Stomach (tissue), 9 donors: ENCODE results near the gene NME4. TPM values are rescaled to one million over a fixed set of nuclear protein-coding genes. Genes with fewer than 3 reads are reported as not detected.

Experiments
- DNase-seq, 2 donors: peaks; one replicate each; pipeline versions ENCODE4 v3.0.0 to v3.0.0-alpha.2; 2013 to 2019
- H3K27ac ChIP-seq, 5 donors: fragments of 200-600 bp in 4 of 5; sonication (generic) in 4 of 5; one replicate each; pipeline ENCODE4 v1.5.1; 2013 to 2019; ENCODE audit warnings: mild to moderate bottlenecking in 1 of 5, moderate library complexity in 1 of 5
- H3K27me3 ChIP-seq, 3 donors: fragments of 200-600 bp; sonication (generic); one replicate each; pipeline ENCODE4 v1.5.1; 2017 to 2019; ENCODE audit warnings: mixed run types in 1 of 3
- H3K36me3 ChIP-seq, 4 donors: fragments of 200-600 bp; sonication (generic); 1 replicate in 3 of 4; 2 replicates in 1 of 4; pipeline ENCODE4 v1.5.1; 2016 to 2019
- H3K4me1 ChIP-seq, 4 donors: fragments of 200-600 bp; sonication (generic); one replicate each; pipeline ENCODE4 v1.5.1; 2016 to 2019
- H3K4me3 ChIP-seq, 4 donors: fragments of 200-600 bp; sonication (generic) in 3 of 4; one replicate each; pipeline ENCODE4 v1.5.1; 2016 to 2019; ENCODE audit warnings: mild to moderate bottlenecking in 1 of 4
- H3K9me3 ChIP-seq, 4 donors: fragments of 200-600 bp; sonication (generic); one replicate each; pipeline ENCODE4 v1.5.1; 2016 to 2019
- EP300 ChIP-seq: sonication (generic); formaldehyde crosslinking; IDR thresholded peaks from one replicate; pipeline ENCODE4 v1.6.1; 2017; ENCODE audit warnings: antibody characterized with exemption
- POLR2A ChIP-seq, 4 donors: fragments of 450-650 bp; IDR thresholded peaks; one replicate each; pipeline ENCODE4 v1.6.1; 2016; ENCODE audit warnings: antibody characterized with exemption in 4 of 4, control low read depth in 2 of 4, mild to moderate bottlenecking in 1 of 4, moderate library complexity in 1 of 4
- POLR2AphosphoS5 ChIP-seq, 3 donors: sonication (generic); formaldehyde crosslinking; IDR thresholded peaks; one replicate each; pipeline ENCODE4 v1.6.1; 2016; ENCODE audit warnings: antibody characterized with exemption in 3 of 3
- WGBS, 5 donors: extraction: QIAGEN DNeasy Blood & Tissue Kit in 3 of 5; methylation state at CpG; one replicate each; pipeline versions ENCODE4 v1.1.5 to v1.1.7; 2013 to 2018; 5-methylcytosine and 5-hydroxymethylcytosine counted together
- intact Hi-C: fragments of 100-400 bp; cut with DNase I; formaldehyde crosslinking; loops from one replicate; pipeline ENCODE4 v1.15.1; 2023; ENCODE audit warnings: low total_unique reads
- polyA plus RNA-seq, 3 donors: library from polyadenylated mRNA; stranded (reverse); fragments of 200-250 nt; gene quantifications; one replicate each; pipeline ENCODE4 v1.2.3, GENCODE V29; 2013
- total RNA-seq, 5 donors: library from RNA; depleted of rRNA; stranded (reverse); fragments of >200 nt; gene quantifications; one replicate each; pipeline versions ENCODE4 v1.1.0 to v1.2.3, GENCODE V29; 2014 to 2016
- TF ChIP-seq, protein P1 (sequence below), 7 experiments: fragments of 450-650 bp in 4 of 7; fragments of 200-600 bp in 3 of 7; sonication (generic) in 3 of 7; IDR thresholded peaks; one replicate each; pipeline ENCODE4 v1.5.1; 2016 to 2019; ENCODE audit warnings: antibody characterized with exemption in 7 of 7, control low read depth in 2 of 7, mild to moderate bottlenecking in 1 of 7
- donor health status: healthy with polysubstance abuse.
- donor health status: Bipolar disorder and iron deficiency.
- donor health status: healthy.

Gene NME4
- total and polyA plus RNA-seq, 8 donors = 23.3 to 187 (median 89.8) TPM

DNA sequence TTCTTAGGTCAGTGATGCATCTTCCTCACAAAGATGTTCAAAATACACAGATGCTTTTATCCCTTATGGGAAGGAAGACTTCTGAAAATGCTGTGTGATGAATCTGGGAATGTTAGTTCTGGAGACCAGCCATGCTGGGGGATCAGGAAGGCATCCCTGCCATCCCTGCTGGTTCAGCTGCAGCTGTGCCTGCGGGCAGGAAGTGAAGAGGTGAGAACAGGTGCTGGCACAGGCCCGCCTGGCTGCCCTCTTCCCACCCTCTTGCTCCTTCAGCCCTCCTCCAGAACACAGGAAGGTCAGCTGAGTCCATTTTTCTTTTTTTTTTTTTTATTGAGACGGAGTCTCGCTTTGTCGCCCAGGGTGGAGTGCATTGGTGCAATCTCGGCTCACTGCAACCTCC, 43.6 kb downstream of the NME4 start:
- Histone ChIP-seq H3K9me3 (no peaks in the 10 kb centered on the region), H3K36me3 (no peaks in the 10 kb centered on the region), H3K27me3 (no peaks in the 10 kb centered on the region), H3K4me1 (peaks cover 0 to 6% (median 0%) of the 10 kb centered on the region in 4 donors), H3K4me3 (no peak overlapping the region), H3K27ac (no peak overlapping the region)
- TF ChIP-seq EP300 = no peak
- TF ChIP-seq, protein P1, sequence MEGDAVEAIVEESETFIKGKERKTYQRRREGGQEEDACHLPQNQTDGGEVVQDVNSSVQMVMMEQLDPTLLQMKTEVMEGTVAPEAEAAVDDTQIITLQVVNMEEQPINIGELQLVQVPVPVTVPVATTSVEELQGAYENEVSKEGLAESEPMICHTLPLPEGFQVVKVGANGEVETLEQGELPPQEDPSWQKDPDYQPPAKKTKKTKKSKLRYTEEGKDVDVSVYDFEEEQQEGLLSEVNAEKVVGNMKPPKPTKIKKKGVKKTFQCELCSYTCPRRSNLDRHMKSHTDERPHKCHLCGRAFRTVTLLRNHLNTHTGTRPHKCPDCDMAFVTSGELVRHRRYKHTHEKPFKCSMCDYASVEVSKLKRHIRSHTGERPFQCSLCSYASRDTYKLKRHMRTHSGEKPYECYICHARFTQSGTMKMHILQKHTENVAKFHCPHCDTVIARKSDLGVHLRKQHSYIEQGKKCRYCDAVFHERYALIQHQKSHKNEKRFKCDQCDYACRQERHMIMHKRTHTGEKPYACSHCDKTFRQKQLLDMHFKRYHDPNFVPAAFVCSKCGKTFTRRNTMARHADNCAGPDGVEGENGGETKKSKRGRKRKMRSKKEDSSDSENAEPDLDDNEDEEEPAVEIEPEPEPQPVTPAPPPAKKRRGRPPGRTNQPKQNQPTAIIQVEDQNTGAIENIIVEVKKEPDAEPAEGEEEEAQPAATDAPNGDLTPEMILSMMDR (IDR thresholded peaks at IDR 0.05) = no peak
- TF ChIP-seq POLR2AphosphoS5 (IDR thresholded peaks at IDR 0.05) = no peak
- no peak for TF ChIP-seq POLR2A (IDR thresholded peaks at IDR 0.05)
- intact Hi-C loops = no loop called here
- 86 to 96% (median 92%) methylated on average over 6 of the region's 6 CpGs for WGBS, 5 donors
- DNase-seq = no peak

DNA sequence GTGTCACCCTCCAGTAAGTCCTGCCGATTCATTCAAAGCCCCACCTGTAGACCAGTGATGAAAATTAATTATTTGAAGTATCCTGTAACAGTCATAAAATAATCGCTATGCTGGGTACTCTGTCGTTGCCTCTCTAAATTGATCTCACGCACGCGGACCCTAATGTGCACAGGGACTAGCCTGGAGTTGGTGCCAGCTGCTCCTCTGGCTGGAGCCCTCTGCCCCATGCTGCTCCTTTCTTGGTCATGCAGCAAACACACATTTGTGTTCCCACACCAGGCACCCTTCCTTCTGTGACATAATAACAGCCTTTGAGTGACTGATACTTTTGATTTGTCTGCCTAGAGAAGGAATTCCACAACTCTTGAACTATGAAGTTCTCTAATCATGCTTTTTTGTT, 44.4 kb downstream of the NME4 start:
- TF ChIP-seq EP300 = no peak
- no peak for TF ChIP-seq POLR2A (IDR thresholded peaks at IDR 0.05)
- no peak for TF ChIP-seq POLR2AphosphoS5 (IDR thresholded peaks at IDR 0.05)
- TF ChIP-seq, protein P1 (IDR thresholded peaks at IDR 0.05) = no peak
- 92 to 99% (median 96%) methylated on average over 6 of the region's 6 CpGs for WGBS, 5 donors
- Histone ChIP-seq H3K27ac (no peak overlapping the region), H3K4me3 (no peak overlapping the region), H3K4me1 (peaks cover 0 to 6% (median 0%) of the 10 kb centered on the region in 4 donors), H3K27me3 (no peaks in the 10 kb centered on the region), H3K36me3 (no peaks in the 10 kb centered on the region), H3K9me3 (no peaks in the 10 kb centered on the region)
- DNase-seq = no peak
- intact Hi-C loops = no loop called here

- peak overlapping the region in 2 of 5 donors; percentile 13 to 52 for H3K27ac ChIP-seq
- H3K4me1 ChIP-seq = peaks cover 0 to 6% (median 0%) of the 10 kb centered on the region in 4 donors
- DNase-seq = no peak
- no peak overlapping the region for H3K4me3 ChIP-seq
- intact Hi-C loops = no loop called here
- H3K36me3 ChIP-seq = no peaks in the 10 kb centered on the region
- TF ChIP-seq EP300 = no peak
- TF ChIP-seq, protein P1 (IDR thresholded peaks at IDR 0.05) = no peak
- no peak for TF ChIP-seq POLR2AphosphoS5 (IDR thresholded peaks at IDR 0.05)
- no peak for TF ChIP-seq POLR2A (IDR thresholded peaks at IDR 0.05)
- no peaks in the 10 kb centered on the region for H3K9me3 ChIP-seq
- no peaks in the 10 kb centered on the region for H3K27me3 ChIP-seq
- WGBS, 5 donors = 74 to 77% (median 76%) methylated on average over 6 of the region's 6 CpGs
These were observed 46.0 kb downstream of the NME4 start for GRCh38 chr16:442976-443375.

DNA sequence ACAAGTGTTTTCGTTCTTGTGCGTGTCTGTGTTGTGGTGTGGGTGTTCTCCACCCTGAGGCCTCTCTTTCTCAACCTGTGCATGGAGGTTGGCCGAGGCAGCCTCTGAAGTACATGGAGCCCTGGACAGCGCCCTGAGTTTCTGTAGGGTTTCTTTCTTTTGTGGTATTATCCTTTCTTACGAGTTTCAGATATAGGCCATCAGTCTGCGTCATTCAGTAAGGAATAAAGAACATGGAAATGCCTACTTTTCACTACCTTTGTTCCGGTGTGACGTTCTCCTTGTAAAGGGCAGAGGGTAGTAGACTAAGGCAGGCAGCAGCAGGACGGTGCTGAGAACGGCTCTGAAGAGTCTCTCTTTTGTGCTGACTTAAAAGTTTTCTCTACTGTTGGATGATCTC, 47.0 kb downstream of the NME4 start:
- Histone ChIP-seq H3K4me3 (no peak overlapping the region), H3K27me3 (no peaks in the 10 kb centered on the region), H3K36me3 (no peaks in the 10 kb centered on the region), H3K9me3 (no peaks in the 10 kb centered on the region), H3K4me1 (peaks cover 0 to 6% (median 0%) of the 10 kb centered on the region in 4 donors), H3K27ac (no peak overlapping the region)
- intact Hi-C loops = no loop called here
- DNase-seq = no peak
- TF ChIP-seq EP300 (no peak), POLR2A (IDR thresholded peaks at IDR 0.05) (no peak), POLR2AphosphoS5 (IDR thresholded peaks at IDR 0.05) (no peak)
- TF ChIP-seq, protein P1 (IDR thresholded peaks at IDR 0.05) = no peak
- 88 to 93% (median 90%) methylated on average over 10 of the region's 10 CpGs for WGBS, 5 donors
